K562 (cell line): ENCODE results near the gene VPS41.

Experiments
- ARNT ChIP-seq, 2 experiments: fragments of 450-650 bp; IDR thresholded peaks; 2 replicates each; pipeline ENCODE4 v1.6.1; 2016; ENCODE audit warnings: mild to moderate bottlenecking in 1 of 2
- CHD7 ChIP-seq: fragments of 200-600 bp; sonication (generic); IDR thresholded peaks from one replicate; pipeline ENCODE4 v1.6.1; 2012; ENCODE audit warnings: mild to moderate bottlenecking, low read depth, low read length, inconsistent platforms
- CTCF ChIP-seq, 3 experiments: IDR thresholded peaks in 2 of 3; conservative IDR thresholded peaks in 1 of 3; 2 replicates each; pipeline ENCODE4 v1.5.1; 2011 to 2012; ENCODE audit warnings: low read length in 3 of 3, mild to moderate bottlenecking in 3 of 3, control low read depth in 2 of 3, improper control_type of control experiment in 1 of 3, inconsistent platforms in 1 of 3, low read depth in 1 of 3, mixed read lengths in 1 of 3, moderate library complexity in 1 of 3; ENCODE audit not compliant: insufficient read depth in 2 of 3
- E4F1 ChIP-seq: fragments of 250-450 bp; sonication (Bioruptor Pico); IDR thresholded peaks from 2 replicates; pipeline ENCODE4 v1.5.0; 2021; ENCODE audit warnings: mild to moderate bottlenecking, borderline replicate concordance
- FOXO4 ChIP-seq: fragments of 450-650 bp; formaldehyde crosslinking; IDR thresholded peaks from 2 replicates; pipeline ENCODE4 v1.4.0; 2020; ENCODE audit warnings: mild to moderate bottlenecking, moderate library complexity
- MAFG ChIP-seq: fragments of 450-650 bp; conservative IDR thresholded peaks from 2 replicates; pipeline ENCODE4 v1.6.1; 2016; ENCODE audit warnings: missing genetic modification characterization, missing compliant biosample characterization
- ZBTB11 ChIP-seq, 3 experiments: fragments of 200-800 bp in 1 of 3; fragments of 250-450 bp in 1 of 3; fragments of 450-650 bp in 1 of 3; sonication (Bioruptor Pico) in 1 of 3; sonication (Bioruptor generic) in 1 of 3; formaldehyde crosslinking in 1 of 3; IDR thresholded peaks; 2 replicates each; pipeline versions ENCODE4 v1.6.1 to v1.8.0; 2016 to 2022; ENCODE audit warnings: mild to moderate bottlenecking in 2 of 3, missing genetic modification characterization in 2 of 3, missing compliant biosample characterization in 1 of 3, moderate library complexity in 1 of 3
- ZNF512 ChIP-seq: IDR thresholded peaks from 2 replicates; pipeline ENCODE4 v1.6.1; 2016; ENCODE audit warnings: missing genetic modification characterization, missing compliant biosample characterization

- TF ChIP-seq MAFG (tag) (no peak), ZBTB11 (CRISPR knock-in tag; IDR thresholded peaks at IDR 0.05) (no peak), E4F1 (CRISPR knock-in tag) (no peak), ZNF512 (tag) (no peak), CHD7 (no peak), CTCF (IDR thresholded peaks at IDR 0.05 in 2 of 3, conservative IDR thresholded peaks at IDR 0.05 in 1 of 3; ENCODE audit: insufficient read depth in 2 of 3, low read depth in 1 of 3, low read length in 3 of 3) (no peak), ARNT (IDR thresholded peaks at IDR 0.05) (no peak), FOXO4 (CRISPR knock-in tag) (no peak)
Observed at GRCh38 chr7:38936641-38937040, 27.6 kb upstream of the VPS41 start.
